Measurements from ENCODE around the gene ZNF436.

DNA sequence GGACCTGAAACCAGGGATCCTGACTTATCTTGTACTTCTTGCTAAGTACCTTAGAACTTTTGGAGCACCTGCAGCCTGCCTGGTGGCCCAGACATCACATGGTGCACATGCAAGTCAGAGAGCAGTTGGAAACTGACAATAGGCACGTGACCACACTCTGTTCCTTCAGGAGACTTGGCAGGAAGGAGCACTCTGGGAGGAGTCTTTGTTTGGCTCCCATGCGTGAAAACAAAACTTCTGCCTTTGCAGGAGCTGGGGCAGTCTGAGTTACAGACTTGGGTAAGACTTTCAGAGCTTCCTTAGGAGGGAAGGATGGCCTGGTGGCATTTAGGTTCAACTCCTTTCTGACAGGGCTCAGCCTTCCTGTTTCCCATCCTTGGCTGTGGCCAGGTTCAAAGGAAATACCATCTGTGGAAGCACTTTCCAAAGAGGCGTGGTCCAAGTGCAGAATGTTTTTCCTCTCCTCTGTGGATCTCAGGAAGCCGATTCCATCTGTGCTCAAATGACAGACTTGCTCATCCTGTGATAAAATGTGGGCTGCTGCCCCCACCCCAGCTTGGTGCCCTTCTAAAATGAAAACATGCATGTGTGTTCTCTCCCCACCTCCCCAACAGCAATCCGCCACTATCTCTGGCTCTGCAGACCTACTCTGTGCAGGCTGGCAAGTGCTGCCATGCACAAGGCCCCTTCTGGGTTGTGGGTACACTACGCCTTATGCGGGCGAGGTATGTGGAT lies 14.1 kb upstream of the ZNF436 start:
- TF ChIP-seq POLR2A (IDR thresholded peaks at IDR 0.05), result no peak
- TF ChIP-seq, protein P1, sequence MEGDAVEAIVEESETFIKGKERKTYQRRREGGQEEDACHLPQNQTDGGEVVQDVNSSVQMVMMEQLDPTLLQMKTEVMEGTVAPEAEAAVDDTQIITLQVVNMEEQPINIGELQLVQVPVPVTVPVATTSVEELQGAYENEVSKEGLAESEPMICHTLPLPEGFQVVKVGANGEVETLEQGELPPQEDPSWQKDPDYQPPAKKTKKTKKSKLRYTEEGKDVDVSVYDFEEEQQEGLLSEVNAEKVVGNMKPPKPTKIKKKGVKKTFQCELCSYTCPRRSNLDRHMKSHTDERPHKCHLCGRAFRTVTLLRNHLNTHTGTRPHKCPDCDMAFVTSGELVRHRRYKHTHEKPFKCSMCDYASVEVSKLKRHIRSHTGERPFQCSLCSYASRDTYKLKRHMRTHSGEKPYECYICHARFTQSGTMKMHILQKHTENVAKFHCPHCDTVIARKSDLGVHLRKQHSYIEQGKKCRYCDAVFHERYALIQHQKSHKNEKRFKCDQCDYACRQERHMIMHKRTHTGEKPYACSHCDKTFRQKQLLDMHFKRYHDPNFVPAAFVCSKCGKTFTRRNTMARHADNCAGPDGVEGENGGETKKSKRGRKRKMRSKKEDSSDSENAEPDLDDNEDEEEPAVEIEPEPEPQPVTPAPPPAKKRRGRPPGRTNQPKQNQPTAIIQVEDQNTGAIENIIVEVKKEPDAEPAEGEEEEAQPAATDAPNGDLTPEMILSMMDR (IDR thresholded peaks at IDR 0.05), result no peak
- TF ChIP-seq POLR2AphosphoS5 (IDR thresholded peaks at IDR 0.05), result no peak
